Measurements from ENCODE around the gene CEACAM3.

The CEACAM3 gene

DNA sequence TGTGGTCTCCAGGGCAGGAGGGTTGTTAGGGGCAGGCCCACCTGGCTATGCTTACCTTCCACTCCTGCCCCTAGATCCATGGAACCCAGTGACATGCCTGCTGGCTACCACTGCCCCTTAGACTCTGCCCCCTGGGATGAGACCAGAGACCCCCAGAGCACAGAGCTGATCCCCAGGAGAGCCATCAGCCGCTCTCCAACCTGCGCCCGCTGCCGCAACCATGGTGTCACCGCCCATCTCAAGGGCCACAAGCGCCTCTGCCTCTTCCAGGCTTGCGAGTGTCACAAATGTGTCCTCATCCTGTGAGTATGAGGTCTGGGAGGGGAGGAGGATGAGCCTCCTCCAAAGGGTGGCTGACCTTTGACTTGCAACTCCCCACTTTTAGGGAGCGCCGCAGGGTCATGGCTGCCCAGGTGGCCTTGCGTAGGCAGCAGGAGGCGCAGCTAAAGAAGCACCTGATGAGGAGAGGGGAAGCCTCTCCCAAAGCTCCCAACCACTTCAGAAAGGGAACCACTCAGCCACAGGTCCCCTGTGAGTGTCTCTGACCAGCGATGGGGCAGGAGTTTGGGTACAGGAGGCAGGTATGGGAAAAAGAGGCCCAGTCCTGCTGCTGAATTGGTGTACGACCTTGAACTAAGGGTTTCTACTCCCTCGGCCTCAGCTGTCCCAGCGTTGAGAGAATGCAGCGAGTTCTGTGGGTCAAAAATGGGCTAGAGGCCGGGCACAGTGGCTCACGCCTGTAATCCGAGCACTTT is 51.1 kb downstream of the CEACAM3 start:
- no peak for DNase-seq

DNA sequence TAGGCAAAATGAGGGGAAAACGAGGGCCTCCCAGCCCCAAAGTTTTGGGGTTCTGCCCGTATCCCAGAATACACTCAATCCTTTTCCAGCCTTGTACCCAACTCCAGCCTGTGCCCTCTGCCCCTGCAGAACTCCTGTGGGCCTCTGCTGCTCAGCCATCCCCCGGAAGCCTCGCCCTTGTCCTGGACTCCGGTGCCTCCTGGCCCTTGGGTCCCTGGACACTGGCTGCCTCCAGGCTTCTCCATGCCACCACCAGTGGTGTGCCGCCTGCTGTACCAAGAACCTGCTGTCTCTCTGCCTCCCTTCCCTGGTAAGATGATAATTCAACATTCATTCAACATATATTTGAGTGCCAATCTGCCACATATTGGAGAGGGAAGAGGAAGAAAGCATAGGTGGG is 52.3 kb downstream of the CEACAM3 start:
- no peak for DNase-seq

- DNase-seq = no peak
These were observed 52.7 kb downstream of the CEACAM3 start for GRCh38 chr19:41849067-41849466.

DNA sequence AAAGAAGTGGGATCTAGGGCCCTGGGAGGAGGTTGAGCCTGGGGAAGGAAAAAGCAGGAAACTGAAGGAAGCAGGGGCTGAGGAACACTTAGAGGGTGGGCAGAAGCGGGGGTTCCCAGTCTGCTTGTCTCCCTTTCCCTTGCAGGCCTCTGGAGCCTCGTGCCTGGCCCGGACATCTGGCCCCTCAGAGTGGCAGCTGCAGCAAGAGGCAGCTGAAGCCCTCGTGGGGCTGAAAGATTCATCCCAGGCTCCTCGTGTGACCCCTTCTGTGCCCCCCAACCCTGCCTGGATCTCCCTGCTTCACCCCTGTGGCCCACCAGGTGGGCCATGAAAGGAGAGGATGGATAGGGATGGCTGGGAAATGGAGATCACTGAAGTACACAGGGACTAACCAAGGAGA is 54.0 kb downstream of the CEACAM3 start:
- DNase-seq = no peak

DNA sequence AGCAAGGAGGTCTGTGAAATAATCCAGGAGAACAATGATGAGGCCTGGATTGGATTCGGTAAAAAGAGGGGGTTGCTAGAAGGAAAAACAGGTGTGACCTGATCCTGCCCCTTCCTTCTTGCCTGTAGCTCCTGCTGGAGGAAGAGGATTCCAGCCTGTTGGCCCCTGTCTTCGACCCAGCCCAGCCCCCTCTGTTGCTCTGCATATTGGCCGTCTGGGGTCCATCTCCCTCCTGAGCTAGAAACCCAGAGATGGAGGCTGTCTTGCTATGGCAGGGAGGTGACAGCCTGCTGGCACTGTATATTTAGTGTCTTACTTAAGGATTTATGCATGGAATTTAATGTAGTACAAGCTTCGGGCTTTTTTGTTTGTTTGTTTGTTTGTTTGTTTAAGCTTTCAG is 55.1 kb downstream of the CEACAM3 start:
- no peak for DNase-seq

- no peak for DNase-seq
These were observed 57.0 kb downstream of the CEACAM3 start for GRCh38 chr19:41853344-41853743.

GRCh38 chr19:41853768-41854167 is 57.4 kb downstream of the CEACAM3 start:
- DNase-seq = no peak

GRCh38 chr19:41859213-41859617 is 62.8 kb downstream of the CEACAM3 start:
- DNase-seq = no peak

- DNase-seq = peak; percentile 98 to 99
These were observed 63.4 kb downstream of the CEACAM3 start, which contains the start of gene RPS19 for GRCh38 chr19:41859618-41860418. Gene RPS19 (plus strand): TSS chr19:41860255. CDS start chr19:41860775, 520 bp downstream.

DNA sequence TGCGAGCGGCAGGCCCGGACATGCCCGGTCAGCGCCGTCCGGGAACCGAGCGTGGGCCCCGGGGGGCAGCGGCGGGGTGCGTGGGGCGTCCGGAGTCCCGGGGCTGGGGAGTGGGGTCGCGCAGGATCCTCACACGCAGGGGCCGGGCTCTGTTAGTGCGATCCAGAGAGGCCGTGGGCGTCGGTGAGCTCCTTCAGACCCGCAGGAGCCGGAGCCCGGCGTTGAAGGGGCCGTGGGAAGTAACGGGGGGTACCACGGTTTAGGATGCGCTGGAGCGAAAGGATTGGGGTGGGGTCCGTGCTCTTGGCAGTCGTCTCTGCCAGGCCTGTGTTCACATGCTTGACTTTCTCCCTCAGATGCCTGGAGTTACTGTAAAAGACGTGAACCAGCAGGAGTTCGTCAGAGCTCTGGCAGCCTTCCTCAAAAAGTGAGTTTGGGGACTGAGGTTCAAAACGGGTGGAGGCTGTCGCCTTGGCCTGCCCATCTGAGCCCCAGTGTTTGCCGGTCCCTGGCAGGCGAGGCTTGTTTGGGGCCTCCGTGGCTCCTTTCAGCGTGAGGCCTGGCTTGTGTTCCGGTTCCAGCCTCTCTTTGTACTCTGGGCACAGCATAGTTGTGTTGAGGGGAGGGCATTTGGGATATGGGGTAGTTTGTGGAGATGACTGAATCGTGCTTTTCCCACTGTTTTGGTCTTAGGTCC is 64.2 kb downstream of the CEACAM3 start:
- peak in 1 of 2 experiments; percentile 47 for DNase-seq

Measured in activated CD4-positive, alpha-beta T cell treated with anti-CD3 and anti-CD28 coated beads, Interleukin-2, amount 50 U/mL, for 48 hours (primary cell).